Uterus (tissue), 2 donors: ENCODE measurements around the gene TKFC.
A peak's percentile ranks its signal among the peaks of the same experiment; 100 is the strongest.

ENCODE experiments used
- CTCF ChIP-seq, 4 experiments: fragments of 200-600 bp in 2 of 4; fragments of 450-650 bp in 2 of 4; sonication (generic) in 2 of 4; IDR thresholded peaks; one replicate each; pipeline ENCODE4 v1.5.1; 2016 to 2019; ENCODE audit warnings: antibody characterized with exemption in 4 of 4, mild to moderate bottlenecking in 2 of 4, moderate library complexity in 1 of 4
- POLR2A ChIP-seq, 2 donors: fragments of 450-650 bp; IDR thresholded peaks; one replicate each; pipeline ENCODE4 v1.6.1; 2016; ENCODE audit warnings: antibody characterized with exemption in 2 of 2, mild to moderate bottlenecking in 1 of 2, moderate library complexity in 1 of 2

GRCh38 chr11:61336171-61336935 lies 3.3 kb downstream of the TKFC start:
- TF ChIP-seq POLR2A (IDR thresholded peaks at IDR 0.05) = no peak
- peak; percentile 94 to 98 (median 97) for TF ChIP-seq CTCF (IDR thresholded peaks at IDR 0.05)
